Endothelial cell of umbilical vein (primary cell): ENCODE measurements around the gene TEX38. TPM values are rescaled to one million over a fixed set of nuclear protein-coding genes. Genes with fewer than 3 reads are reported as not detected.

ENCODE experiments used
- BruUV-seq: library from RNA; stranded (reverse); fragments of 400-500 nt; replicated peaks from 2 replicates; lab custom pipeline; 2021; lab: Mats Ljungman, UMichigan
- CTCF ChIA-PET: fragments of 300-600, 350-600 bp; sonication (Branson Sonifier 250); formaldehyde crosslinking; loops from one replicate; lab custom pipeline; 2021; ENCODE audit warnings: antibody characterized with exemption, inconsistent platforms; lab: Charles Lee
- POLR2A ChIA-PET: fragments of 300-600, 350-600 bp; sonication (Branson Sonifier 250); formaldehyde crosslinking; loops from one replicate; lab custom pipeline; 2021; ENCODE audit warnings: antibody characterized with exemption, inconsistent platforms; lab: Charles Lee
- DNase-seq: peaks from one replicate; pipeline ENCODE4 v3.0.0-alpha.2; 2011; ENCODE audit warnings: low read depth, low spot score
- FAIRE-seq: peaks from 2 replicates; lab custom pipeline; 2011; peaks lifted over from hg19 to GRCh38; lab: Jason Lieb, UNC
- H2AFZ ChIP-seq: 2 replicates; pipeline ENCODE4 v1.6.0; 2012; ENCODE audit warnings: low read depth, low read length, control low read depth, inconsistent platforms
- H3K27ac ChIP-seq: 2 replicates; pipeline ENCODE4 v1.5.1; 2011; ENCODE audit warnings: low read depth, mild to moderate bottlenecking, control low read depth, low read length, moderate library complexity; ENCODE audit not compliant: insufficient read depth
- H3K27me3 ChIP-seq, 2 experiments: 2 replicates each; pipeline versions ENCODE4 v1.6.0 to v1.6.1; 2011; ENCODE audit warnings: low read length in 2 of 2, mixed read lengths in 1 of 2; ENCODE audit not compliant: control insufficient read depth in 2 of 2, insufficient read depth in 2 of 2
- H3K36me3 ChIP-seq, 2 experiments: 2 replicates in 1 of 2; 3 replicates in 1 of 2; pipeline ENCODE4 v1.5.1; 2011; ENCODE audit warnings: low read length in 2 of 2, mild to moderate bottlenecking in 1 of 2, moderate library complexity in 1 of 2; ENCODE audit not compliant: control insufficient read depth in 2 of 2, insufficient read depth in 2 of 2; ENCODE audit errors: extremely low read depth in 1 of 2
- H3K4me1 ChIP-seq: 3 replicates; pipeline ENCODE4 v1.5.1; 2011; ENCODE audit warnings: mild to moderate bottlenecking, low read length; ENCODE audit not compliant: control insufficient read depth, insufficient read depth; ENCODE audit errors: extremely low read depth
- H3K4me2 ChIP-seq: 2 replicates; pipeline ENCODE4 v1.6.1; 2011; ENCODE audit warnings: low read length, control low read depth, mixed read lengths; ENCODE audit not compliant: insufficient read depth
- H3K4me3 ChIP-seq, 3 experiments: fragments of 200-600 bp in 1 of 3; sonication (generic), shearing (Covaris generic) in 1 of 3; replicated peaks in 1 of 3; 2 replicates each; pipeline ENCODE4 v1.5.1; 2011 to 2016; ENCODE audit warnings: control low read depth in 3 of 3, low read length in 3 of 3, mild to moderate bottlenecking in 2 of 3, inconsistent platforms in 1 of 3, low read depth in 1 of 3, moderate library complexity in 1 of 3; ENCODE audit not compliant: insufficient read depth in 1 of 3
- H3K79me2 ChIP-seq: 2 replicates; pipeline ENCODE4 v1.6.0; 2012; ENCODE audit warnings: low read length, inconsistent platforms; ENCODE audit not compliant: control insufficient read depth, insufficient read depth
- H3K9ac ChIP-seq: replicated peaks from 2 replicates; pipeline ENCODE3; 2011; ENCODE audit warnings: low read length, control low read depth; ENCODE audit not compliant: insufficient read depth; ENCODE audit errors: extremely low read depth
- H3K9me1 ChIP-seq: replicated peaks from 3 replicates; pipeline ENCODE4 v1.6.0; 2011; ENCODE audit warnings: mild to moderate bottlenecking, low read length; ENCODE audit not compliant: control insufficient read depth, insufficient read depth; ENCODE audit errors: extremely low read depth
- H3K9me3 ChIP-seq: replicated peaks from 2 replicates; pipeline ENCODE4 v1.5.1; 2012; ENCODE audit warnings: low read length, inconsistent platforms; ENCODE audit not compliant: control insufficient read depth, insufficient read depth
- H4K20me1 ChIP-seq: replicated peaks from 2 replicates; pipeline ENCODE3; 2011; ENCODE audit warnings: mild to moderate bottlenecking, low read length; ENCODE audit not compliant: control insufficient read depth, insufficient read depth; ENCODE audit errors: extremely low read depth
- CTCF ChIP-seq, 2 donors: IDR thresholded peaks; 1 replicate in 1 of 2; 2 replicates in 1 of 2; pipeline ENCODE4 v1.5.1; 2011; ENCODE audit warnings: low read length in 2 of 2, mild to moderate bottlenecking in 2 of 2, moderate library complexity in 2 of 2, control low read depth in 1 of 2, inconsistent platforms in 1 of 2, low read depth in 1 of 2; ENCODE audit not compliant: insufficient read depth in 1 of 2; ENCODE audit errors: extremely low read depth in 1 of 2
- EZH2 ChIP-seq: IDR thresholded peaks from 2 replicates; pipeline ENCODE4 v1.6.1; 2012; ENCODE audit warnings: borderline replicate concordance, low read depth, mild to moderate bottlenecking, moderate library complexity, low read length, inconsistent platforms; ENCODE audit not compliant: severe bottlenecking
- FOS ChIP-seq: IDR thresholded peaks from 2 replicates; pipeline ENCODE4 v1.6.1; 2011; ENCODE audit warnings: mild to moderate bottlenecking, low read length, moderate library complexity, borderline replicate concordance; ENCODE audit not compliant: insufficient read depth
- GATA2 ChIP-seq: IDR thresholded peaks from 2 replicates; pipeline ENCODE4 v1.7.0; 2011; ENCODE audit warnings: low read depth, mild to moderate bottlenecking, moderate library complexity, mixed read lengths, low read length; ENCODE audit not compliant: insufficient read length, insufficient read depth
- JUN ChIP-seq: IDR thresholded peaks from 2 replicates; pipeline ENCODE4 v1.6.1; 2011; ENCODE audit warnings: borderline replicate concordance, low read depth; ENCODE audit not compliant: insufficient read length, insufficient read depth
- MAX ChIP-seq: IDR thresholded peaks from 2 replicates; pipeline ENCODE4 v1.6.1; 2011; ENCODE audit not compliant: insufficient read depth, insufficient read length
- MYC ChIP-seq: IDR thresholded peaks from one replicate; pipeline ENCODE4 v1.6.1; 2011; ENCODE audit warnings: mild to moderate bottlenecking, low read depth, low read length
- POLR2A ChIP-seq: IDR thresholded peaks from 2 replicates; pipeline ENCODE4 v1.6.1; 2012; ENCODE audit warnings: low read depth, mild to moderate bottlenecking, control low read depth, low read length
- POLR2AphosphoS5 ChIP-seq: IDR thresholded peaks from 2 replicates; pipeline ENCODE4 v1.6.1; 2012; ENCODE audit warnings: low read depth, mild to moderate bottlenecking, control low read depth, low read length, moderate library complexity; ENCODE audit not compliant: insufficient read depth
- dilution Hi-C: fragments of 300-500 bp; cut with MboI; formaldehyde crosslinking; loops from one replicate; pipeline ENCODE4 v1.15.0; 2019; ENCODE audit warnings: low sequenced_read_pairs; ENCODE audit not compliant: extremely low pct_ligation_motif_present
- intact Hi-C: fragments of 100-400 bp; cut with micrococcal nuclease; formaldehyde crosslinking; loops from one replicate; pipeline ENCODE4 v1.10.0; 2022
- polyA plus RNA-seq, 4 experiments: library from polyadenylated mRNA; depleted of rRNA in 3 of 4; stranded (reverse) in 3 of 4; unstranded in 1 of 4; fragments of >200 nt; gene quantifications; 2 replicates each; pipeline versions ENCODE4 v1.2.1 to v1.2.3, GENCODE V29; 2011 to 2012; ENCODE audit warnings: missing spikeins in 1 of 4
- total RNA-seq: library from RNA; stranded (reverse); gene quantifications from 2 replicates; pipeline ENCODE4 v1.2.3, GENCODE V29; 2021

The TEX38 gene
- total and polyA plus RNA-seq, 2 donors (not counting 3 experiments of a cell fraction or from before 2014, with no cell fraction given), result not detected

DNA sequence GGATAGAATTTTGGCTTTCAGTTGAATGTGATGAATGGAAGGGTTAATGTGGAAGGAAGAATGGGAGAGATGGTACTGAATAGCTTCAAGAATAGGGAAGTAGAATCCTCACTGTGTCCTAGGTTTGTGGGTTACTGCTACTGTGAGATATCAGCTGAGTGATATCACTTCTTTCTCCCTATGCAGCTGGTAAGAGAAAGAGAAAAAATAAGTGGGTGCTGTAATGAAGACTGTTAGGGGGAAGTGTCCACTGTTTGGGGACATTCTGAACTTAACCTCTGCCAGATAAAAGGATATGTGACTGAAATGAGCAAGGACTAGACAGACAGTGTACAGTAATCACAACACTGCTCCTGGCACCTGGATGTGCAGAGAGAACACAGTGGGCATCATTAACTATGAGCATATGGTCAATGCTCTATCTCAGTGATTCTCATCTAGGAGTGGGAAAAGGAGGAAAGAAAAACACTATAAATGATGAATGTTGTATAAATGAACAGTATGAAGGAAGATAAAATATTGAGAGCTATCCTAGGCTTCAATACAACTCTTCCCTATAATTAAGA, 29.5 kb upstream of the TEX38 start:
- no peaks in the 10 kb centered on the region for H3K27me3 ChIP-seq
- H3K4me3 ChIP-seq, result no peak overlapping the region
- H3K9me3 ChIP-seq, result no peaks in the 10 kb centered on the region
- H2AFZ ChIP-seq, result no peak overlapping the region
- H3K27ac ChIP-seq, result no peak overlapping the region
- TF ChIP-seq EZH2 (no peak), POLR2A (no peak), FOS (no peak), MYC (no peak), CTCF (IDR thresholded peaks at IDR 0.05; ENCODE audit: extremely low read depth in 1 of 2, insufficient read depth in 1 of 2, low read depth in 1 of 2, low read length in 2 of 2) (no peak), JUN (no peak), MAX (no peak), GATA2 (no peak), POLR2AphosphoS5 (no peak)
- no peaks in the 10 kb centered on the region for H4K20me1 ChIP-seq
- CTCF ChIA-PET, result interaction anchor here (1.4 kb wide), 1 partner anchor 11 kb away, joined by 6 read pairs; no protein-coding TSS in a partner anchor
- H3K36me3 ChIP-seq, result peaks cover 0 to 3% of the 10 kb centered on the region in 2 experiments
- POLR2A ChIA-PET, result no interaction called here
- H3K9me1 ChIP-seq, result no peaks in the 10 kb centered on the region
- H3K4me2 ChIP-seq, result no peak overlapping the region
- BruUV-seq, result no TSS peak
- dilution Hi-C loops (no loop called here), intact Hi-C loops (no loop called here)
- H3K9ac ChIP-seq, result no peak overlapping the region
- H3K79me2 ChIP-seq, result no peaks in the 10 kb centered on the region
- DNase-seq (no peak), FAIRE-seq (no peak)
- H3K4me1 ChIP-seq, result no peaks in the 10 kb centered on the region
